ENCODE measurements around the gene RIGI. TPM values are rescaled to one million over a fixed set of nuclear protein-coding genes. Genes with fewer than 3 reads are reported as not detected.

The RIGI gene
- total RNA-seq, 1 experiment from 2014 or later: 7.9 TPM

DNA sequence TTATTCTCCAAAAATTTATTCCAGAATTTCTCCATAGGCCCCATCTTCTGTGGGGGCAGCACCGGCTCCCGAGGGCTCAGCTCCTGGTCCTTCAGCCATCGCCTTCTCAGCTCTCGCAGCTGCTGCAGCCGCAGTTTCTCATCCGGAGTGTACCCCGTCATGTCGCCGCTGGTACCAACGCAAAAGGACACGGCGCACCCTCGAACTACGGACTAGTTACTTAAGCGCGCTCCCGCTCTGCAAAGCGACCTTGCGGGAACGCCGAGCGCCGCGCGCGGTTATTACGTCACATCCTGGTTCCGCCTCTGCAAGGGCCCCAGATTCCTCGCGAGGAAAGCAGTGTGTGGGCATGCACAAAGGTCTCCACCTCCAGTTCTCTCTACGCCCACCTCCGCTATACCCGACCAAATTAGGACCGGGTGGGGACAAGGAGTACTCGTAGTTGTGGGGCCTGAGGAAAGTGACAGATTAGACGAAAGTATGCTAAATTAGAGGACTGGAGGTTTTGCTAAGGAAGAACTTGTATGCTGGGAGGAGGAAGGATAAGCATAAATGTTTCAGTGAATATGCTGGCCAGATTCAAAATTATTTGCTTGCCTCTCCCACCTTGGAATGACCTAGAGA is 47.0 kb upstream of the RIGI start, which contains the start of gene NDUFB6:
NDUFB6 (minus strand) TSS at position 260 of the 624 bp plus-strand sequence; CDS start at position 161, 99 bp downstream.
- Histone ChIP-seq H3K4me1 (peaks cover 5% of the 10 kb centered on the region; the same call in 1 of the 2 replicates), H3K4me3 (ENCODE audit: low read depth, low read length) (peak within 1 kb of the TSS; percentile 86), H3K9me3 (no peaks in the 10 kb centered on the region), H3K36me3 (ENCODE audit: control insufficient read depth, insufficient read depth, low read length) (no peaks in the 10 kb centered on the region), H3K27me3 (replicated peaks; ENCODE audit: control insufficient read depth, insufficient read depth, low read length) (no peaks in the 10 kb centered on the region)
- BruUV-seq (replicated peaks): no TSS peak
- no peak for TF ChIP-seq CTCF (IDR thresholded peaks at IDR 0.05; ENCODE audit: insufficient read depth in 1 of 2, low read depth in 1 of 2, low read length in 1 of 2, severe bottlenecking in 1 of 2, unreplicated experiment in 1 of 2)
- Mint-ChIP-seq H3K4me3 (ENCODE audit: unreplicated experiment) (peak within 1 kb of the TSS; percentile 98), H3K9me3 (ENCODE audit: unreplicated experiment) (no peaks in the 10 kb centered on the region), H3K36me3 (ENCODE audit: insufficient read depth, unreplicated experiment) (peaks cover 22% of the 10 kb centered on the region), H3K27me3 (ENCODE audit: insufficient read depth, unreplicated experiment) (peaks cover 2% of the 10 kb centered on the region), H3K27ac (ENCODE audit: unreplicated experiment) (peak within 1 kb of the TSS; percentile 100), H3K4me1 (ENCODE audit: low read depth, unreplicated experiment) (no peaks in the 10 kb centered on the region)
- CTCF ChIA-PET: interaction anchor here (0.5 to 4.0 kb wide), 8 partner anchors 8 to 194 kb away, joined by 3 to 63 read pairs (median 13); partner anchors contain the start of genes ACO1, RIGI, SMIM27 and TOPORS
- POLR2A ChIA-PET: interaction anchor here (1.6 kb wide), 1 partner anchor 22 kb away, joined by 6 read pairs; no protein-coding TSS in a partner anchor
- peak; percentile 91 to 95 for DNase-seq
- intact Hi-C loops (cut with micrococcal nuclease; ENCODE audit: unreplicated experiment): loop anchor here (1.0 to 2.0 kb wide), 6 partner anchors 21 to 195 kb away; partner anchors contain the start of genes ACO1, RIGI, SMIM27 and TOPORS

GRCh38 chr9:32571969-32572899 is 46.2 kb upstream of the RIGI start:
- POLR2A ChIA-PET: interaction anchor here (1.6 kb wide), 1 partner anchor 22 kb away, joined by 6 read pairs; no protein-coding TSS in a partner anchor
- Histone ChIP-seq H3K9me3 (no peaks in the 10 kb centered on the region), H3K4me3 (ENCODE audit: low read depth, low read length) (peak overlapping the region; percentile 86), H3K27me3 (replicated peaks; ENCODE audit: control insufficient read depth, insufficient read depth, low read length) (no peaks in the 10 kb centered on the region), H3K36me3 (ENCODE audit: control insufficient read depth, insufficient read depth, low read length) (no peaks in the 10 kb centered on the region), H3K4me1 (peaks cover 5% of the 10 kb centered on the region; the same call in 1 of the 2 replicates)
- peak overlapping the region; percentile 100 for H3K27ac Mint-ChIP-seq (ENCODE audit: unreplicated experiment)
- intact Hi-C loops (cut with micrococcal nuclease; ENCODE audit: unreplicated experiment): loop anchor here (1.0 to 2.0 kb wide), 6 partner anchors 20 to 194 kb away; partner anchors contain the start of genes ACO1, RIGI, SMIM27 and TOPORS
- H3K4me1 Mint-ChIP-seq (ENCODE audit: low read depth, unreplicated experiment): no peaks in the 10 kb centered on the region
- H3K4me3 Mint-ChIP-seq (ENCODE audit: unreplicated experiment): peak overlapping the region; percentile 98
- CTCF ChIA-PET: interaction anchor here (0.5 to 4.0 kb wide), 13 partner anchors 9 to 196 kb away, joined by 3 to 63 read pairs (median 4); partner anchors contain the start of genes ACO1, RIGI, SMIM27 and TOPORS
- DNase-seq: peak; percentile 74 to 78
- H3K27me3 Mint-ChIP-seq (ENCODE audit: insufficient read depth, unreplicated experiment): peaks cover 2% of the 10 kb centered on the region
- TF ChIP-seq CTCF (IDR thresholded peaks at IDR 0.05; ENCODE audit: insufficient read depth in 1 of 2, low read depth in 1 of 2, low read length in 1 of 2, severe bottlenecking in 1 of 2, unreplicated experiment in 1 of 2): peak; percentile 73 to 76
- H3K36me3 Mint-ChIP-seq (ENCODE audit: insufficient read depth, unreplicated experiment): peaks cover 29% of the 10 kb centered on the region
- no peaks in the 10 kb centered on the region for H3K9me3 Mint-ChIP-seq (ENCODE audit: unreplicated experiment)
- TSS peak; percentile 62 for BruUV-seq (replicated peaks)

- intact Hi-C loops (cut with micrococcal nuclease; ENCODE audit: unreplicated experiment): no loop called here
- no TSS peak for BruUV-seq (replicated peaks)
- H3K4me3 Mint-ChIP-seq (ENCODE audit: unreplicated experiment): no peak overlapping the region
- Histone ChIP-seq H3K36me3 (ENCODE audit: control insufficient read depth, insufficient read depth, low read length) (no peaks in the 10 kb centered on the region), H3K4me3 (ENCODE audit: low read depth, low read length) (no peak overlapping the region), H3K9me3 (no peaks in the 10 kb centered on the region), H3K27me3 (replicated peaks; ENCODE audit: control insufficient read depth, insufficient read depth, low read length) (no peaks in the 10 kb centered on the region), H3K4me1 (peaks cover 5% of the 10 kb centered on the region; the same call in 1 of the 2 replicates)
- no peaks in the 10 kb centered on the region for H3K9me3 Mint-ChIP-seq (ENCODE audit: unreplicated experiment)
- TF ChIP-seq CTCF (IDR thresholded peaks at IDR 0.05; ENCODE audit: insufficient read depth in 1 of 2, low read depth in 1 of 2, low read length in 1 of 2, severe bottlenecking in 1 of 2, unreplicated experiment in 1 of 2): no peak
- no peak for DNase-seq
- peaks cover 37% of the 10 kb centered on the region for H3K36me3 Mint-ChIP-seq (ENCODE audit: insufficient read depth, unreplicated experiment)
- ChIA-PET CTCF (no interaction called here), POLR2A (no interaction called here)
- no peaks in the 10 kb centered on the region for H3K4me1 Mint-ChIP-seq (ENCODE audit: low read depth, unreplicated experiment)
- no peaks in the 10 kb centered on the region for H3K27me3 Mint-ChIP-seq (ENCODE audit: insufficient read depth, unreplicated experiment)
- no peak overlapping the region for H3K27ac Mint-ChIP-seq (ENCODE audit: unreplicated experiment)
These were observed 44.3 kb upstream of the RIGI start for GRCh38 chr9:32570262-32570661.
